HG02970 (cell line): Measurements from ENCODE around the gene MCL1.

Experiments
- ATAC-seq: cut with Tn5 transposase; IDR thresholded peaks from one replicate; pipeline ENCODE4 v1.9.1; 2021; ENCODE audit warnings: mild to moderate bottlenecking, moderate library complexity, moderate number of reproducible peaks; ENCODE audit not compliant: unreplicated experiment, low FRiP score

The MCL1 gene

GRCh38 chr1:150546294-150546937 lies 33.0 kb downstream of the MCL1 start:
- no peak for ATAC-seq

- ATAC-seq: no peak
These were observed 33.9 kb downstream of the MCL1 start for GRCh38 chr1:150545486-150546032.

GRCh38 chr1:150544204-150544603 lies 35.2 kb downstream of the MCL1 start:
- ATAC-seq: no peak

- no peak for ATAC-seq
These were observed 35.8 kb downstream of the MCL1 start for GRCh38 chr1:150543500-150544143.

GRCh38 chr1:150537732-150538684 lies 41.4 kb downstream of the MCL1 start:
- ATAC-seq: no peak

GRCh38 chr1:150536836-150537731 lies 42.3 kb downstream of the MCL1 start:
- ATAC-seq: no peak

- ATAC-seq: no peak
These were observed 43.7 kb downstream of the MCL1 start for GRCh38 chr1:150535511-150536287.

GRCh38 chr1:150534002-150534401 lies 45.4 kb downstream of the MCL1 start:
- ATAC-seq: no peak

GRCh38 chr1:150532860-150533259 lies 46.5 kb downstream of the MCL1 start:
- ATAC-seq: no peak

GRCh38 chr1:150530491-150531159 lies 48.8 kb downstream of the MCL1 start:
- ATAC-seq: no peak

GRCh38 chr1:150529017-150529416 lies 50.4 kb downstream of the MCL1 start:
- ATAC-seq: no peak

- no peak for ATAC-seq
These were observed 51.2 kb downstream of the MCL1 start for GRCh38 chr1:150528196-150528595.

- no peak for ATAC-seq
These were observed 54.1 kb downstream of the MCL1 start for GRCh38 chr1:150525348-150525747.
